Lower lobe of right lung (tissue), 2 donors: ENCODE results near the gene GPR137. TPM values are rescaled to one million over a fixed set of nuclear protein-coding genes. Genes with fewer than 3 reads are reported as not detected.

Source experiments
- ATAC-seq, 2 donors: fragments of 200-7000 bp; cut with Tn5 transposase; one replicate each; pipeline ENCODE4 v1.9.1; 2020 to 2022; ENCODE audit warnings: mild to moderate bottlenecking in 2 of 2, moderate library complexity in 2 of 2
- DNase-seq: peaks from one replicate; pipeline ENCODE4 v3.0.0-alpha.2; 2020
- H3K27ac ChIP-seq: fragments of 200-600 bp; one replicate; pipeline ENCODE4 v1.8.0; 2022
- H3K27me3 ChIP-seq: fragments of 200-600 bp; one replicate; pipeline ENCODE4 v1.8.0; 2022; ENCODE audit warnings: low read depth
- H3K36me3 ChIP-seq: fragments of 200-600 bp; one replicate; pipeline ENCODE4 v1.8.0; 2022; ENCODE audit warnings: mild to moderate bottlenecking
- H3K4me1 ChIP-seq: fragments of 200-600 bp; one replicate; pipeline ENCODE4 v1.8.0; 2022
- H3K4me3 ChIP-seq: fragments of 200-600 bp; one replicate; pipeline ENCODE4 v1.8.0; 2022; ENCODE audit warnings: mild to moderate bottlenecking
- H3K9me3 ChIP-seq: fragments of 200-600 bp; one replicate; pipeline ENCODE4 v1.8.0; 2022
- CTCF ChIP-seq: fragments of 200-600 bp; IDR thresholded peaks from one replicate; pipeline ENCODE4 v1.8.0; 2022; ENCODE audit warnings: antibody characterized with exemption, mild to moderate bottlenecking
- intact Hi-C: fragments of 100-400 bp; cut with DNase I; formaldehyde crosslinking; loops from one replicate; pipeline ENCODE4 v1.11.0; 2022
- total RNA-seq: library from RNA; stranded (reverse); fragmentation: NEBNext Ultra II Directional; extraction: Animal tissue kit (Norgen Biotek cat#: 25700); gene quantifications from one replicate; pipeline ENCODE4 v1.2.1, GENCODE V29; 2021
- donor health status: DM: no; HTN: yes; CAD: no; lungs with severe emphysema.

The GPR137 gene
- total RNA-seq, 1 donor from 2014 or later = 37.7 TPM

- Histone ChIP-seq H3K4me1 (peaks cover 29% of the 10 kb centered on the region), H3K27ac (no peak overlapping the region), H3K27me3 (peaks cover 95% of the 10 kb centered on the region), H3K4me3 (no peak overlapping the region), H3K9me3 (no peaks in the 10 kb centered on the region), H3K36me3 (no peaks in the 10 kb centered on the region)
- no peak for TF ChIP-seq CTCF
- DNase-seq (no peak), ATAC-seq (no peak)
- intact Hi-C loops = no loop called here
Observed at GRCh38 chr11:64294774-64295173, 9.1 kb downstream of the GPR137 start.

GRCh38 chr11:64295760-64296159 lies 10.1 kb downstream of the GPR137 start:
- H3K9me3 ChIP-seq = no peaks in the 10 kb centered on the region
- DNase-seq (no peak), ATAC-seq (no peak)
- H3K4me3 ChIP-seq = no peak overlapping the region
- no peak overlapping the region for H3K27ac ChIP-seq
- H3K27me3 ChIP-seq = peaks cover 100% of the 10 kb centered on the region
- H3K4me1 ChIP-seq = peaks cover 38% of the 10 kb centered on the region
- intact Hi-C loops = no loop called here
- no peak for TF ChIP-seq CTCF
- H3K36me3 ChIP-seq = no peaks in the 10 kb centered on the region

GRCh38 chr11:64296236-64296635 lies 10.6 kb downstream of the GPR137 start:
- no peaks in the 10 kb centered on the region for H3K36me3 ChIP-seq
- H3K4me1 ChIP-seq = peaks cover 39% of the 10 kb centered on the region
- intact Hi-C loops = no loop called here
- H3K27me3 ChIP-seq = peaks cover 97% of the 10 kb centered on the region
- TF ChIP-seq CTCF = no peak
- no peak overlapping the region for H3K27ac ChIP-seq
- H3K4me3 ChIP-seq = no peak overlapping the region
- no peaks in the 10 kb centered on the region for H3K9me3 ChIP-seq
- DNase-seq (no peak), ATAC-seq (no peak)

GRCh38 chr11:64296830-64297698 lies 11.4 kb downstream of the GPR137 start:
- Histone ChIP-seq H3K27me3 (peaks cover 88% of the 10 kb centered on the region), H3K4me3 (no peak overlapping the region), H3K36me3 (no peaks in the 10 kb centered on the region), H3K4me1 (peaks cover 33% of the 10 kb centered on the region), H3K27ac (no peak overlapping the region), H3K9me3 (no peaks in the 10 kb centered on the region)
- no peak for ATAC-seq
- DNase-seq = no peak
- intact Hi-C loops = no loop called here
- TF ChIP-seq CTCF = no peak

GRCh38 chr11:64297699-64298358 lies 12.2 kb downstream of the GPR137 start:
- Histone ChIP-seq H3K36me3 (no peaks in the 10 kb centered on the region), H3K4me3 (no peak overlapping the region), H3K27me3 (peaks cover 81% of the 10 kb centered on the region), H3K27ac (no peak overlapping the region), H3K4me1 (peaks cover 26% of the 10 kb centered on the region), H3K9me3 (no peaks in the 10 kb centered on the region)
- intact Hi-C loops = no loop called here
- DNase-seq (peak; percentile 60), ATAC-seq (no peak)
- TF ChIP-seq CTCF = no peak
